CD4-positive, alpha-beta T cell treated with Interleukin-4 for 4 hours (primary cell): Measurements from ENCODE around the gene HECTD4.
"Not testable (repeated sequence)": the region's sequence is repeated elsewhere in the genome, so short reads cannot be mapped to it uniquely, and the experiment has no call there.

ENCODE experiments used
- DNase-seq: peaks from one replicate; pipeline ENCODE4 v3.0.0-alpha.2; 2020

The HECTD4 gene

GRCh38 chr12:112244902-112245301 is 137.3 kb downstream of the HECTD4 start:
- DNase-seq = not testable (repeated sequence)

DNA sequence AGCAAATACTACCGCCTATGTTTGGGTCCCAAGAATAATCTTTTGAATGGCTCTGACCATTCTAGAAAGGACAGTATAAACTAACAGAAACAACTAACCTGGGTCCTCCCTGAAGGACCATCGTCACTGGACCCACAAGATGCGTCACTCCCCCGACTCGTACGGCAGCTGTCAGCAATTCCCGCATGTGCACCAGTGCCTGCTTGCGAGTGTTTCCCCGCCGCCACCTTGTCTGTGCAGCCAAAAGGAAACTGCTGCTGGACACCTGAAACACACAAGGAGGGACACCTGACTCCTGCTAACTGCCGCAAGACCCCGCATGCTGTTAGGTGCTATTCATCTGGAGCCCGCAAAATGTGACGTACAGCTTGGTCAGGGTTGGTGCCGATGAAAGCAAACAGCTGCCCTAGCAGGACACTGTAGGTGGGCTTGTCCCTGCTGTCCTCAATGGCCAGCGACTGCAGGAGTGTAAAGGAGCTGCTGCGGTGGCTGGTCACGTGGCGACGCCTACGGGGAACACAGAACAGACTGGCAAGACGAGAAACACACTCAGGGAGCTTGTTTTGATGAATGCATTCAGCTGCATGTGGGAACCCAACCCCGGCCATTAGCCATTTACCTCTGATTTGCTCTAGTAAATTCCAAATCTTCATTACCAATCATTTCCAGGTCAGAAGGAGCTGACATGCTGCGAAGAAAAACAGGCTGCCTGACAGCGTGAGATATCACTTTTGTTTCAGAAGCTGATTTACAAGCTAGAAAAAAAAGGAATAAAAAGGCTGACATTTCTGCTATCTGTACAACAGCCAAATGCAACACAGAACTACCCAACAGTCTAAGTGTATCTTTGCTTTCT is 138.7 kb downstream of the HECTD4 start:
- DNase-seq = no peak

DNA sequence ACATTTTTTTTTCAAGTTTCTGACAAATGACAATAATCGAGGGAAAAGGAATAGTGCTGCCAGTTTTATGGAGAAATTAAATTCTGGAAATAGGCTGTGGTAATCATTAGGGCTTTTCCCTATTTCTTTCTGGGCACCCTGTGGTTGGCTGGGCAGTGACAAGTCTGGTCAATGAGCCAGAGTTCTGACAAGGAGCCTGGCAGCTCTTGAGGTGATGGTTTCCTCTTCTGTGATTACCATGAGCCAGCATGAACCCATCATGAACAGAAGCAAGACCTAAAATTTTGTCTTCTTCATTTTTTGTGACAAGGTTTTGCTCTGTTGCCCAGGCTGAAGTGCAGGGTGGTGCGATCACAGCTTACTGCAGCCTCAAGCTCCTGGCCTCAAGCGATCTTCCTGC is 141.1 kb downstream of the HECTD4 start:
- DNase-seq = no peak

GRCh38 chr12:112239881-112240280 is 142.3 kb downstream of the HECTD4 start:
- DNase-seq = no peak

DNA sequence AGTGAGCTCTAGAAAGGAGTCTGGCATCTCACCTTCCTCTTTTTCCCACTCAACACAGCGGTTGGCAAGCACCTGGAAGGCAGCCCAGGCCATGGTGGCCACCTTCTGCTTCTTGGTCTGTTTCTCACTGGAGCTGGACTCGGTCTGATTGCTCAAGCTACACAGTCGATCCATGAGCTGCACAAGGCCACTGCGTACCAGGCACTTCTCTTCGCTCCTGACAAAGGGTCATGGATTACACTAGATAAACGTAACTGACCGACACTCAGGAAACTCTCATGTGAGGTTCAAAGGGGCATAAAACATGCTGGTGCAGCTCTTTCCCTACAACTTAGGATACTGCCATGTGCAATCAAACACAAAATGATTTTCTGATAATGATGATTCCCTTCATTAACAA is 143.2 kb downstream of the HECTD4 start:
- no peak for DNase-seq

- DNase-seq = no peak
Measured at GRCh38 chr12:112238441-112238840, 143.8 kb downstream of the HECTD4 start.

DNA sequence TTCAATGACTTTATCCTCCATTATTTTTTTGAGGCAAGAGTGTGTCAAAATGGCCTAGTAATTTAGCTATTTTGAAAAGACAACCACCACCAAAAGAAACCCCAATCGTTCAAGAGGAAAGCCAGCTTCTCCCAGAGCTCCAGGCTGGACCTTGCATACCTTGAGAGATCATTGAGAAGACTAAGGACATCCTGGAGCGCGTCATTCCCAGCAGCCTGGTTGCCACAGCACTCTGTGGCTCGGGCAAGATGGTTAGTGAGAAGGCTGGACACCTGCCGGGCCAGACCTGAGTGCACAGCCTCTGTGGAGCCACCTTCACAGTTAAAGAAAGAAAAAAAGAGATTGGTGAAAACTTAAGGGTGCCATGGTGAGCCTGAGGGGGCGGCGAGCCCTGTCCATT is 145.4 kb downstream of the HECTD4 start:
- no peak for DNase-seq

DNA sequence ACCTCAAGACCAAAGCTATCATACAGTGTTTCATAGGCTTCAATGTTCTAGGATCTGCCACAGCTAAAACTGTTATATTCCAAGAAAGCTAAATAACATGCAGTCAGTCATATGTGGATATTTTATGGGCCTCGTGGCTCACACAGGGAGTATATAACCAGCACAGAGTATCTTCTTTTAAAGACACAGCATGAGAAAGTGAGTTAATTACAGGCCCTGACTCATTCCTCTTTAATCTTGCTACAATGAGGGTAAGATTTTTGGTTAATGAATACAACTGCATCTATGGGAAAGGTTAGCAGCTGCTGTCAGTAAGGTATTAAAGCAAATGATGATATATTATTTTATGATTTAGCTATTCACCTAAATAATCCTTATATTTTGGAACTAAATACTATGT is 145.8 kb downstream of the HECTD4 start:
- no peak for DNase-seq

DNA sequence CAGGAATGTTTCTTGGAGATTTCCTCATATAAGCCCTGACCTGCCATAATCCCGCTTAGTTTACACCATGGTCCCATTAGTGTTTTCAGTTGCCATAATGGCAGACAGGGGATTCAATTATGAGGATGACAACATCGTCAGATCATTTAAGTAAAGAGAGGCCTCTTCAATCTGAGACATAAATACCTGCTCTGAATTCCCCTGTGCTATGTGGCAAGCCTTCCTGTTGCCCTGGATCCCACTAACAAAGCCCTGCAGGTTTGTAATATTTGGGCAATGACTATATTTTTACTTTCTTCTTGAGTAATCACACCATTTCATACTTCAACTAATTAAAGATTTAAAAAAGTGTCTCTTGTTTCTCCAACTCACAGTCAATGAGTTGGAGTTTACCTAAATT is 147.9 kb downstream of the HECTD4 start:
- no peak for DNase-seq

DNA sequence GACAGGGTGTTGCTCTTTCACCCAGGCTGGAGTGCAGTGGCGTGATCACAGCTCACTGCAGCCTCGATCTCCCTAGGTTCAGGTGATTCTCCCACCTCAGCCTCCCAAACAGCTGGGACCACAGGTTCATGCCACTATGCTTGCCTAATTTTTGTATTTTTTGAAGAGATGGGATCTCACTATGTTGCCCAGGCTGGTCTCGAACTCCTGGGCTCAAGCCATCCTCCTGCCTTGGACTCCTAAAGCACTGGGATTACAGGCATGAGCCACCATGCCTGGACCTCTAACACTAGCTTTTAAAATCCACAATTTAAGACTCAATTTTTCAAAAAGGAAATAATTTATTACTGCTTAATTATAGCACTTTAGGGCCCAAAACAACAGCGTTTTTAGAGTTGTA is 149.0 kb downstream of the HECTD4 start:
- no peak for DNase-seq

DNA sequence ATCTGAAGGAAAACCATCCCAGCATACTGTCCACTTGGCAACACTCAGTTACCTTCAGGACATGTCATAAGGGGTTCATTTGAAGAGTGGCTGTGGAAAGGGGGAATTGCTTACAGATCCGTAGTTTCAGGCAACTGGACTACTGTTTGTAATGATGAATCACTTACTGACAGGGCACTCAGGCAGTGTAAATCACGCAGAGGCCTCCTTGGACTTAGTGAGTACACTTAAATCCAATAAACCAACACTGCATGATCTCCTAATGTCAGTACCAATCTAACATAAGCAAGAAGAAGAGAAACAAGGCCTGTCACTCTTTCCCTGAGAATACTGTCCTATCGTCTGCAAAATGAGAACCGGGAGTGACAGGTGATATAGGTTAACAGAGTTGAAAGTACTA is 152.1 kb downstream of the HECTD4 start:
- DNase-seq = no peak

DNA sequence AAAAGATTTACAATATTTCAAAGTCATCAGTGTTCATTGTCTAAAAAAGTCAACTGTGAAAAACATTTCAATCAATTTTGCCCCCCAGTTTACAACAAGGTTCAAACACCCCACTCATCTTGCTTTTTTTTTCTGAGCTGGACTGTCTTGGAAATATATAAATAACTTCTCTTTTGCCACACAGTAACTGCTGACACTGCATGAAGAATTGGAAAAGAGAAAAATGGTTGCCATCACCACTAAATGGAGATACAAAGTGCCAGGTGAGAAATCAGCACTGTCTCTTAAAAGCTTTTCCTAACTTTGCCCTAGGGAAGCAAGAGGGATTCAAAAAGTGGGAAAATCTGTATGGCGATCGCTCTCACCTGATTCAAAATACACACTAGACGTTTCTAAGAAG is 155.5 kb downstream of the HECTD4 start:
- no peak for DNase-seq

- DNase-seq = not testable (repeated sequence)
Measured at GRCh38 chr12:112220628-112221027, 161.6 kb downstream of the HECTD4 start.

DNA sequence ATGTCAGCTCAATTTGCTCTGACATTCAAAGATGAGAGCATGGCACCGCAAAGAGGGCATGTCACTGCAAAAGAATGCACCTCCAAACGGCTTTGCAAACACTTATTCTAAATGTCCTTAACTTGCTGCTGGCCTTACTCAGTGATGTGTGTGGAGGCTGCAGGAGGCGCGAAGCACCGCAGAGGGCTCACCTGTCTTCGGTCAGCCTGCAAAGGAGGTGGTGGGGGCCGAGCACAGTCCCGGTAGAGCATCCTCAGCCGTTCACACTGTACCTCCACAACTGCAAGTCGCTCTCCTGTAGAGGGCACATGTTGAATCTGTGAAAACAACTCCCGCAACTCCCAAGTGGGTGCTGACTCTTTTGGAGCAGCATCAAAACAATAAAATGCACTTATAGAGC is 163.0 kb downstream of the HECTD4 start:
- no peak for DNase-seq

GRCh38 chr12:112218150-112218549 is 164.1 kb downstream of the HECTD4 start:
- no peak for DNase-seq

DNA sequence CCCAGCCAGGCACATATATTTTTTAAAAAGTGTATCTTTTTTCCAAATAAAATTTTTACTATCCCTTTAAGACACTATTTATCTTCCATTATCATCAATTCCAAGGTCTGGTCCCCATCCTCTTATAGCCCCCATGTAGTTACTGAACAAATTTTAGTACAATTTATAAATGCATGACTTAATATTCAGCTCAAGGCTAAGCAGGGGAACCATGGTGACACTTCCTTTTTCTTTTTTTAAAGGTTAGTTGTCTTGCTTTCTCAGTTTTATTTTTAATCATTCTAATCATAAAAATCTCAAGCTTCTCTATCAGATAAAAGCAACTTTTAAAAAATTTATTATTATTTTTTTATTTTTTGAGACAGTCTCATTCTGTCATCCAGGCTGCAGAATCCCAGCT is 164.6 kb downstream of the HECTD4 start:
- no peak for DNase-seq

DNA sequence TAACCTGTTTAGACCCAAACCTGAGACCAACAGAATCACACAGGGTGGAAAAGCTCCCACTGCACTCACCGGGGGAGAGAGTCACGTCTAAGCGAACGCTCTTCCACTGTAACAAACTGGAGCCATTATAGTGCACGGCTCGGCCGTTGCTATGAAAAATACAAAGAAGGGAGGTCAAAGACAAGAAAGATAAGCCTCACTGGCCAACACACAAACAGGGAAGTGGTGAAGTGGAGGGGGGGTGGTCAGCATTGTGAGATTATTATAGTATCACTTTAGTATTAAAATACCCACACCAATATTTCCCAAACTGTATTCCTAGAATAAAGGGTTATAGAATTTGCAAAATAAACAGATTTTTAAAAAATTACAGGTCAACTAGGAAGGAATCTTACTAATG is 166.0 kb downstream of the HECTD4 start:
- DNase-seq = no peak

GRCh38 chr12:112214064-112214463 is 168.2 kb downstream of the HECTD4 start:
- DNase-seq = no peak

DNA sequence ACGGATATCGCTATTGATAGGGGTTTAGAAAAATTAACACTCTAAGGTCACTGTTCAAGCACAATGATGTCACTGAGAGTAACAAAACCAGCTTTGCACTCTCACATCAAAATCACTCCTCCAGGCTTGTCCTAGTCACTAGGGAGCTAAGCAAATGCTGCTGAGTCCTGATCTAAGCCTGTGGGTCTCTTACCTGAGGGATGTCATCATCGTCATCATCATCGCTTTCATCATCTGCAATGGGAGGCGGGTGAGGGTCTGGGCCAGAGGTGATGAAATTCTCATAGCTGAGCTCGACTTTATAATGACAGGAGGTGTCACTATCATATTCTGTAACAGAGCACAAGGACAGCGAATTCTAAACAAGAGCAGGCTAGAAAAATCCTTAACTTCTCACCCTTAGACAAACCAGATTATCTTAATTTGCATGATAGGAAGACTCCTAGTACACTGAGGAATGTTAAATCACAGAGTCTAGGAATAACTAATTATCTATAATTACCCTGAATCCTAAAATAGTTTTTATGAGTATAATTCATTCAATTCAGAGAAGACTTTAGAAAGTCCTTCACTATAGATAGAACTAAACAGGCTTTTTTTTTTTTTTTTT is 173.8 kb downstream of the HECTD4 start:
- DNase-seq = no peak

DNA sequence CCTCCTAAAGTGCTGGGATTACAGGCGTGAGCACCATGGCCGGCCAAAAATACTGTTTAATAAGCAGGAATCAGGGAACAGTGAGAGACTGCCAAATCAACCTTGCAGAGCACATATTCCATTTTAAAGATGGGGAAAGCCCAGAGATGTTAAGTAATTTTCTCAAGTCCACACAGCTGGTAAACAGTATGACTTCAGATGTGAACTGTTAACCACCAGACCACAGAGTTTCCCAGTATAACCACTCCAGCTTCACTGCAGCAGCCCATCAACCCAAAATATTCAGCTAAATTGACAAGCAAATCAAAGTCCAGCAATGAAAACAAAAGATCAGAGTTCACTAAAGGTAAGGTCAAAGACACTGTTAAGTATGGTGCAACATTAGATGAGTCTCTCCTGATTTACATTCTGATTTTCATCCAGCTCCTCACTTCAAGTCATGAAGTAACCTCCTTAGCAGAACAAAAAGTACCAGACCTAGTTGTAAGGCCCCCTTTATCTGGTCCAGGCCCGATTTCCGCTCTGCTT is 174.8 kb downstream of the HECTD4 start:
- DNase-seq = no peak

GRCh38 chr12:112206944-112207343 is 175.3 kb downstream of the HECTD4 start:
- no peak for DNase-seq

DNA sequence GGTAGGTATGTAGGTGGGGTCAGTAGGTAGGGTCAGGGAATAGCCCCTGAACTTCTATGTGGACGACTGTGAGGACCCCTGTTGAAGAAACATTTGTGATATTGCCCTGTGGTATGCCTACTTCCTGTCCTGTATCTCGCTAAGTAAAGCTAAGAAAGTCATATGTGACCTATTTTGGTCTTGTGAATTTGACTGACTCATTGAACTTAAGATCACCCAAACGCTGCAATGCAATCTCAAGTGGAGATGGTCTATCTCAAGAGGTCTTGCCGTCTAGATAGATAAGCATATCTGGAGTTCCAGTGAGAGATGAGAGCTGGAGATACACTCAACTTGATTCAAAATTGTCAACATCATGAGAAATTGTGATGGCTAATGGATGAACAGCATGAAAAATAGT is 183.1 kb downstream of the HECTD4 start:
- no peak for DNase-seq

DNA sequence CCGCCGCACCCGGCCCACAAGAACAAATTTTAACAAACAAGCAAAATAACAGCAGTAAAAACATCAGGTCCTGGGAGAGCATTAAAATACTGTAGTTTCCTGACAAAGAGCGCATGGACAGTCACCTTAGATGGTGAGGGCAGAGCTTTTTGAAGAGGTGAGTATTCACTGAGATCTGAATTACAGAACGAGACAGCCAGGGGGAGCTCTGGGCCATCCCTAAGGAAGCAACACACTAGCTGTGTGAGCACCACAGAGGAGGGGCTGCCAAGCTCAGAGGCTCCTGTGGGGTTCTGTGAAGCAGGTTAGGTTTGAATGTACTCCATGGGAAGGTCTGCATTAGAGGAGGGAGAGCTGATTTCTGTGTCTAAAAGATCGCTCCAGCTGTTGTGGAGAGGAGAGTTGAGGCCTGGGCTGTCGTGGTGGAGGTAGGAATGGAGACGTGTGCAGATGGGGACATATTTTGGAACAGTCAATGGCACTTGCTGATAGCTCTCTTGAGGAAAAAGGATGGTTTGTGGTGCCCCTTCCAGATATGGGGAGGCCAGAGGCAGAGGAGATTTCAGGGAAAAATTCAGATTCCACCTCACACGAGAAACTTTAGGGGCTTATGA is 184.0 kb downstream of the HECTD4 start:
- DNase-seq = peak; percentile 30
